ENCODE data around the gene PRKN. TPM values are rescaled to one million over a fixed set of nuclear protein-coding genes. Genes with fewer than 3 reads are reported as not detected.

PRKN gene
- total RNA-seq, 1 donor from 2014 or later, result 7.0 TPM

DNA sequence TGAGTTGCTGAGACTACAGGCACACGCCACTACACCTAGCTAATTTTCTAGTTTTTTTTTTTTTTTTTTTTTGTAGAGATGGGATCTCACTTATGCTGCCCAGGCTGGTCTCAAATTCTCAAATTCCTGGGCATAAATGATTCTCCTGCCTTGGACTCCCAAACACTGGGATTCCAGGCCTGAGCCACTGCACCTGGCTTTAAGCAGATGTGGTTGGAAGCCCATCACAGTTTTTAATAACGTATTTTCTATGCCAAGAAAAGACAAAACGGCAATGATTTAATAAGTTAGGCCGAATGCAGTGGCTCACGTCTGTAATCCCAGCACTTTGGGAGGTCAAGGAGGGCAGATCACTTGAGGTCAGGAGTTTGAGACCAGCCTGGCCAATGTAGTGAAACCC lies 456.6 kb downstream of the PRKN start:
- Mint-ChIP-seq H3K36me3 (ENCODE audit: unreplicated experiment) (no peaks in the 10 kb centered on the region), H3K9me3 (ENCODE audit: unreplicated experiment) (no peaks in the 10 kb centered on the region), H3K27me3 (ENCODE audit: unreplicated experiment) (no peaks in the 10 kb centered on the region), H3K4me3 (ENCODE audit: unreplicated experiment) (no peak overlapping the region), H3K4me1 (ENCODE audit: low read depth, unreplicated experiment) (no peaks in the 10 kb centered on the region), H3K27ac (ENCODE audit: unreplicated experiment) (no peak overlapping the region)
- DNase-seq, result no peak
- TF ChIP-seq, protein P1, sequence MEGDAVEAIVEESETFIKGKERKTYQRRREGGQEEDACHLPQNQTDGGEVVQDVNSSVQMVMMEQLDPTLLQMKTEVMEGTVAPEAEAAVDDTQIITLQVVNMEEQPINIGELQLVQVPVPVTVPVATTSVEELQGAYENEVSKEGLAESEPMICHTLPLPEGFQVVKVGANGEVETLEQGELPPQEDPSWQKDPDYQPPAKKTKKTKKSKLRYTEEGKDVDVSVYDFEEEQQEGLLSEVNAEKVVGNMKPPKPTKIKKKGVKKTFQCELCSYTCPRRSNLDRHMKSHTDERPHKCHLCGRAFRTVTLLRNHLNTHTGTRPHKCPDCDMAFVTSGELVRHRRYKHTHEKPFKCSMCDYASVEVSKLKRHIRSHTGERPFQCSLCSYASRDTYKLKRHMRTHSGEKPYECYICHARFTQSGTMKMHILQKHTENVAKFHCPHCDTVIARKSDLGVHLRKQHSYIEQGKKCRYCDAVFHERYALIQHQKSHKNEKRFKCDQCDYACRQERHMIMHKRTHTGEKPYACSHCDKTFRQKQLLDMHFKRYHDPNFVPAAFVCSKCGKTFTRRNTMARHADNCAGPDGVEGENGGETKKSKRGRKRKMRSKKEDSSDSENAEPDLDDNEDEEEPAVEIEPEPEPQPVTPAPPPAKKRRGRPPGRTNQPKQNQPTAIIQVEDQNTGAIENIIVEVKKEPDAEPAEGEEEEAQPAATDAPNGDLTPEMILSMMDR (IDR thresholded peaks at IDR 0.05; ENCODE audit: partially characterized antibody, unreplicated experiment), result no peak

DNA sequence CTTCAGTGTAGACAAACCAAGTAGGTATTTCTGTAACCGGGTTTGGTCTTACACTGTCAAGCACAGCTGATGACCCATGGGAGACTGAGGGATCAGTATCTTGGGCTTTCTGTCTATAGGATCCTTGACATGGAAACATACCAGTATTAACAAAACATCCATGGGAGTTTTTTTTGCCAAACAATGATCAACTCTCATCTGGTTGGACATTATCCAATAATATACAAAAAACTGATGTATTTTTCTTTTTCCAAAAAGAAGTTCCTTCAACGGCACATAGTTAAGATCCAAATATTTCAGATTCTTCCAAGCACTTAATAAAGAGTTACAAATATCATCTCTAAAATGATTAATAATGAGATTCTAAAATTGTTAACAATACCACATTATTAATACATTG lies 459.9 kb downstream of the PRKN start:
- no peak for DNase-seq
- Mint-ChIP-seq H3K27ac (ENCODE audit: unreplicated experiment) (no peak overlapping the region), H3K4me3 (ENCODE audit: unreplicated experiment) (no peak overlapping the region), H3K27me3 (ENCODE audit: unreplicated experiment) (no peaks in the 10 kb centered on the region), H3K4me1 (ENCODE audit: low read depth, unreplicated experiment) (peaks cover 2% of the 10 kb centered on the region), H3K9me3 (ENCODE audit: unreplicated experiment) (no peaks in the 10 kb centered on the region), H3K36me3 (ENCODE audit: unreplicated experiment) (no peaks in the 10 kb centered on the region)
- TF ChIP-seq, protein P1 (IDR thresholded peaks at IDR 0.05; ENCODE audit: partially characterized antibody, unreplicated experiment), result no peak

DNA sequence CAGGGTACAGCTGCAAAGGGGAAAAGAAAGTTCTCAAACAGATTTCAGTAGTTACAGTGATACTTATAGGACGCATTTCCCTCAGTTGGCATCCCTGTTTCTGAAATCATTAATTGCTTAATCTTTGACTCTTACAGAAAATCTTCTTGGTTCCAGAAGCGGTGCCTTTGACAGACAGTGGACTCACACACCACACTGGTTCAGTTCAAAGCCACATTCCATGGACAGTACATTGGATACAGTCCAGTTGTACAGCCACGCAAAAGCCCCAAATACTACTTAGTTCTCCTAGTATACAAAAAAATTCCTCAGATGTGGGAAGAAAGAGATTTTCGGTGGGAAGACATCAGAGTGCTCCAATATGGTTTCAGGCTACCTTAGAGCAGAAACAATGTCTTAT lies 460.4 kb downstream of the PRKN start:
- peaks cover 7% of the 10 kb centered on the region for H3K4me1 Mint-ChIP-seq (ENCODE audit: low read depth, unreplicated experiment)
- no peaks in the 10 kb centered on the region for H3K27me3 Mint-ChIP-seq (ENCODE audit: unreplicated experiment)

DNA sequence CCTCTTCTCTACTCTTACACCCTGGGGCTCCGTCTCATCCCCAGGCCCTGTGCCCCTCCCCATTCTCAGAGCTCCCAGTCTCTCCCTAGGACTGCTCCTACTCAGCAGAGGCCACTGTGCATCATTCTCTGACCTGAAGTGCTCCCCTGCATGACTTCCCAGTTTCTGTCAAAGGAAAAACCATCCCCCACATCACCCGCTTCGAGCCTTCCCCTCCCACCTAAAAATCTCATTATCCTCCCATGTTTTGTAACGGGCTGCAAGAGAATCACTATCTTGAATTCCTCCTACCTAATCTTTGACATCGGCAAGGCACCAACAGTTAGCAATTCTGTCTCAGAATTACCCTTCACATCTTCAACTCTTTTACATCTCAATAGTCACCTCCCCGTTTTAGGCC lies 463.0 kb downstream of the PRKN start:
- no peaks in the 10 kb centered on the region for H3K27me3 Mint-ChIP-seq (ENCODE audit: unreplicated experiment)

More for the DNA sequence above, 460.4 kb downstream of the PRKN start:
- no peak for DNase-seq
- Mint-ChIP-seq H3K36me3 (ENCODE audit: unreplicated experiment) (no peaks in the 10 kb centered on the region), H3K4me3 (ENCODE audit: unreplicated experiment) (no peak overlapping the region), H3K9me3 (ENCODE audit: unreplicated experiment) (no peaks in the 10 kb centered on the region), H3K27ac (ENCODE audit: unreplicated experiment) (no peak overlapping the region)
- TF ChIP-seq, protein P1 (IDR thresholded peaks at IDR 0.05; ENCODE audit: partially characterized antibody, unreplicated experiment), result no peak

DNA sequence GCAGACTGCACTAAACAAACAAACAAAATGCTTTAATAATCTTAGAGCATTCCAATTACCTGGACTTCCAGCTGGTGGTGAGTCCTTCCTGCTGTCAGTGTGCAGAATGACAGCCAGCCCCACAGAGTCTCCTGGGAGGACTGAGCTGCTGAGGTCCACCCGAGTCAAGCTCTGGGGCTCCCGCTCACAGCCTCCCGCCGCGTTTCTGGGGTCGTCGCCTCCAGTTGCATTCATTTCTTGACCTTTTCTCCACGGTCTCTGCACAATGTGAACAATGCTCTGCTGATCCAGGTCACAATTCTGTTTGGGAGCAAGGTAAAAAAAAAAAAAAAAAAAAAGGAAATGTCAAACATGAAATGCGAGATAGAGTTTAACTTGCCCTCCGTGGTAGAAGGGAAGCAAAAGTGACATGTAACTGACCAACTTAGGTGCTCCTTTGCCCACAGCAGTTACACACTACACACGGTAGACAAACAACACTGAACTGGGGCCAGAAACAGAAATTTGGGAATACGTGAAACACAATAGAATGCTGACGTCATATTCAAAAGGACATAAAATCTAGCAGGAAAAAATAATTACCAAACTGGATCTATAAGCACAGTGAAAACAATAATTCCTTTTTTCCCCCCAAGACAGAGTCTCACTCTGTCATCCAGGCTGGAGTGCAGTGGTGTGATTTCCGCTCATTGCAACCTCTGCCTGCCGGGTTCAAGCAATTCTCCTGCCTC lies 464.9 kb downstream of the PRKN start:
- Mint-ChIP-seq H3K27ac (ENCODE audit: unreplicated experiment) (no peak overlapping the region), H3K4me1 (ENCODE audit: low read depth, unreplicated experiment) (peaks cover 7% of the 10 kb centered on the region), H3K9me3 (ENCODE audit: unreplicated experiment) (no peaks in the 10 kb centered on the region), H3K27me3 (ENCODE audit: unreplicated experiment) (no peaks in the 10 kb centered on the region), H3K36me3 (ENCODE audit: unreplicated experiment) (no peaks in the 10 kb centered on the region), H3K4me3 (ENCODE audit: unreplicated experiment) (no peak overlapping the region)
- TF ChIP-seq, protein P1 (IDR thresholded peaks at IDR 0.05; ENCODE audit: partially characterized antibody, unreplicated experiment), result no peak
- DNase-seq, result no peak

More for the DNA sequence above, 463.0 kb downstream of the PRKN start:
- H3K4me3 Mint-ChIP-seq (ENCODE audit: unreplicated experiment), result no peak overlapping the region
- TF ChIP-seq, protein P1 (IDR thresholded peaks at IDR 0.05; ENCODE audit: partially characterized antibody, unreplicated experiment), result no peak
- H3K27ac Mint-ChIP-seq (ENCODE audit: unreplicated experiment), result no peak overlapping the region
- no peaks in the 10 kb centered on the region for H3K36me3 Mint-ChIP-seq (ENCODE audit: unreplicated experiment)
- no peak for DNase-seq
- H3K4me1 Mint-ChIP-seq (ENCODE audit: low read depth, unreplicated experiment), result peaks cover 7% of the 10 kb centered on the region
- H3K9me3 Mint-ChIP-seq (ENCODE audit: unreplicated experiment), result no peaks in the 10 kb centered on the region
